Inflammatory macrophage (primary cell): ENCODE results near the gene FAM240A.

Experiments
- DNase-seq, 2 donors: peaks; one replicate each; pipeline ENCODE4 v3.0.0-alpha.2; 2020 to 2022

FAM240A gene

DNA sequence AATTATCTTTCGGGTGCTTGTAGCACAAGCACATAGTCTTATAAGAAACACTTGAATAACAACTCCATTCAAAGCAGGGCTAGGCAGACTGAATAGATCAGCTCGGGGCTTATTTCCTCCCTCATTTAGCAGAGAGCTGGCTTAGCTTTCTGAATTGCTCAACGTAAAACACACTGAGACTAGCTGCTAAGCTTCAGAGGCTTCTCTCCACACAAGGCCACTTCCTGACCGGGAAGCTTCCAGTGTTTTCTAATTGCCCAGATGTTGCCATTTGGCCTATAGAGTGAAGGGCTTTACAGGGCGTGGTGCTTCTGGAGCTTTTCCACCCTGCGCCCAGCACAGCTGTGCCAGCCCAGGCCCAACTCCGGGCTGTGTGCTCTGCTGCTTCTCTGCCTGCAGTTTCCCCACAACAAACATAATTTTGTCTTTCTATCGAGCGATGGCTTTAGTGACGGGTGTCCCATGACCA lies 16.6 kb downstream of the FAM240A start:
- no peak for DNase-seq

DNA sequence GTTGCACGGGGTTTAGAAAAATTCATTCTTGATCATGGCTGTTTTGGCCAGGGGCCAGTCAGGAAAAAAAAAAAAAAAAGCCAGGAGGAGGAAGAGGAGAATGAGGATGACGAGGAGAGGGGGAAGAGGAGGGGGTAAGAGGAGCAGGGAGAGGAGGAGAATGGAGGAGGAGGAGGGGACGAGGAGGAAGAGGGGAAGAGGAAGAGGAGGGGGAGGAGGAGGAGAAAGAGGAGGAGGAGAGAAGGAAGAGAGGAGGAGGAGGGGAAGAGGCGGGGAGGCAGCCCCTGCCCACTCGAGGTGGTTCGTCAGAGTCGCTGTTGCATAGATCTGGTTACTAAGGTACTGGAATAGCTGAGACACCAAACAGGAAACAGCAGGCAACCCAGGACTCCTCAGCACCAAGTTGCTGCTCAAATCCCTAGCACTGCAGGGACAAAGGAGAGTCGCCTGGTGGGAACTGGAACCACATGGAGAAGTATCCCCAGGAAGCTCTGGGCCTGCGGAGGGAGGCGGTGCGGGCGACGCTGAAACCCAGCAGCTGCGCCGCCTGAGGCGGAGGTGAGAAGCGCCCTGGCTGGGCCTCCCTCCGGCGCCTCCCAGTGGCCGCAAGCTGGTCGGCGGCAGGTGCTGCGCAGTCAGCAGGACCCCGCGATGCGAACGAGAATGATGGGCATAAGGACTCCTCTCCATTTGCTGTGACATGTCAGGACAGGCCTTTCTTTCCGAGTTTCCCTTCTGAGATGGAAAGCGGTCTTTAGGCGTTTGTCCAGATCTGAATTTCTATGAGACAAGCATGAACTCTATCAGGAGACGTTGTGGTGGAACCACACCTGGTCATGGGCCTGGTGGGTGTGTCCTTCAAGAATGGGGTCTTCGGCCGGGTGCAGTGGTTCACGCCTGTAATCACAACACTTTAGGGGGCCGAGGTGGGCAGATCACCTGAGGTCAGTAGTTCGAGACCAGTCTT lies 17.5 kb downstream of the FAM240A start:
- peak; percentile 63 to 75 for DNase-seq

DNA sequence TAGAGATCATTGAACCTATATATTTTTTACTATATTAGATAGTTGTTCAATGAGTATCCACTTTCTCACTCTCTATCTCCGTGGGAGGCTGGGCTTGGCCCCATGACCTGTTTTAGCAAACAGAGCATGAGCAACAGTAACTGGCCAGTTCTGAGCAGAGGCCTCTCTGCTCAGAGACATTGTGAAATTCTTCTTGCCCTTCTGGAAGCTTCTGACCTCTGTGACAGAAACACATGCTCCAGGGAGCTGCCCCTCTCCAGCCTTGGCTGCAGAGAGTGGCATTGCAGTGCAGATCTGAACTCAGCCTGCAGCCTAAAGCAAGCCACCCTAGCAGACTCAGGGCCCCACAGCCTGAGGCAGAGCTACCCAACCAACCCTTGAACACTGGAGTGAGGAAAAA lies 20.5 kb downstream of the FAM240A start:
- peak; percentile 64 to 75 for DNase-seq

DNA sequence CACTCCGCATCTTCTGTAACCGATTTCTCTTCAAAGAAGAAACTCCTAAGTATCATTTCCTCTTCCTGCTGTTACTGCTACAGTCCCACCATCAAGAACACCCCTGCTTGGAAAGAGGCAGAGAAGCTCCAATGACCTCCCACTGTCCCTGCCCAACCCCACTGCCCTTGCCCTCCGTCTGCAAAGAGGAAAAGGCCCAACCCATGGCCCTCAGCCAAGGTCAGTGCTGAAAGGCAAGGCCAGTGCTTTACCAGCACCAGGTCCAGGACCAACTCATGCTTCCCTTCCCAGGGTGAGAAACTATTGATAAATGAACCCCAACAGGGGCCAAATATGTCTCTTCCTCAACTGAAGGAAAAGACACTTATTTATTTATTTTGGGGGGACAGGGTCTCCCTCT lies 22.5 kb downstream of the FAM240A start:
- no peak for DNase-seq

DNA sequence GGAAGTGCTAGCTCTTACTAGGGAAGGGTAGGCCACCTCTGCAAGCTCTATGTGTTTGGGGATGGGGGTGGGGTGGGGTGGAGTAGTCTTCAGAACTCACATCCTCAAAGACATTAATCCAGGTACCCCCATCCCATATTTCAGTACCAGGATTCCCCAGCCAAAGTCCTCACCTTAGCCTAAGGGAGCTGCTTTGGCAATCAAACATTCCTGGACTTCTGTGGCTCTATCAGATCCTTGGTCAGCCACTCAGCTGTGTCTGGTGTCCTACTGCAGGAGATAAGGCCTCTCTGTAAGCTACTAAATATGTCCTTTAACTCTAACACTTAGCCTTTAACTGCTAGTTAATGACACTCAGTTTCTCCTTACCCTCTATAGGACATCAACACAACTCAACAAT lies 26.9 kb downstream of the FAM240A start:
- DNase-seq, result no peak

DNA sequence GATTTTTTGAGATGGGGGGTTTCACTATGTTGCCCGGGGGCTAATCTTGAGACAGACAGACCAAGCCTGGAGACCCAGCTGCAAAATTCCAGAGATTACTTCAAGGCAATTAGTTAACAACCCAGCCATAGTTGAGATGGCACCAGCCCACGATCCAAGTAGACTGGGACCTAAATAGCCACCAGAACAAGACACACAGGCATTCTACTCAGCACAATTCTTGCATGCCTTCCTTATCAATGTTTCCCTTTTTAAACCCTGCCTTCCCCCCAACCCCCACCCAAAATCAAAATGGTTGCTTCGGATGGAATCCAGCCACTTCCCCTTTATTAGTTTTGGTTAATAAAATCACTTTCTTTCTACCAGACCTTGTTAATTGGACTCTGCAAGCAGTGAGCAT lies 28.6 kb downstream of the FAM240A start:
- no peak for DNase-seq

DNA sequence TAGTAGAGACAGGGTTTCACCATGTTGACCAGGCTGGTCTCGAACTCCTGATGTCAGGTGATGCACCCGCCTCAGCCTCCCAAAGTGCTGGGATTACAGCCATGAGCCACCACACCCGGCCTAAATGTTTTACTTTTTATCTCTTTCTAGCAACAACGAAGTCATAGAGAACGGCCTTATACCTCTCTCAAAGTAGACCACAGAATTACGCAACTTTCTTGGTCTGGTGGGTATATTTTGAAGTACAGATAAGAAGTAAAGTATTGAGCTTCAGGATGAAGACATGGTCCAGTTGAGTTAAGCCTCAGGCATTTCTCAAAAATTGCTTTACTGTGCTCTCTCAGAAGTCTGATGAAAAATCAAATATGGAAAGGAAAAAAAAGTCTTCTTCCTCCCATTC lies 30.6 kb downstream of the FAM240A start:
- no peak for DNase-seq

DNA sequence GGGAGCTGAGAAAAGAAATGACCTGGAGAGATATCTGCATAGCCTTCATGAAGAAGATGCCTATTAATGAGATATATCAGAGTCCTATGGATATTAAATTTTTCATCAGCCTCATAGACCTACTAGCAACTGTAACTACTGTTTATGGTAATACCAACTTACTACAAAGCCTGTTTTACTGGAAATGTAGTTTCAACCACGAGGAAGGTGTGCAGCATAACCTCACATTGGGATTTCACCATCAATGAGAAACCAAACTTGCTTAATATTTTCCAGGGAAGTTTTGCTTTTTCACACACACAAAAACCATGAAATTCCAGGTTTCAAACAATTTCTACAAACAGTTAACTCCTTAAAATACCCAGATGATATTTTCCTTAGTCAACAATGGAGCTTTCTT lies 31.4 kb downstream of the FAM240A start:
- DNase-seq, result no peak

DNA sequence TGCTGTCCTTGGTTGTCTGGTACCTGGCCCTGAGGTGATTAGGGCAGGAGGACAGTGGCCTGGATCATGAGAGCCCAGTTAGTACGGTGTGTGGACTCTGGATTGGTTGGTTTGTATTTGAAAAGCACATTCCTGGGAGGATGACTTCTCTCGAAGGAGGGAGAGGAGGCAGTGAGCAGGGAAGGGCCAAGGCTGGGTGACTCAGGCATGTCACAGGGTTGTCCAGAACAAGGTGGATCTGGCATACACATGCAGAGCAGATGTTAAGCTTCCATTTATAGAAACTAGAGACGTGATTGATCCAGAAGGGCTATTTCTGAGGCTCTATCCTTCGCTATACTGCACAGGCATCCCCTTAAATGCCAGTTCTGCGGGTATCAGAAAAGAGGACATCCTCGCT lies 34.4 kb downstream of the FAM240A start:
- DNase-seq, result no peak

DNA sequence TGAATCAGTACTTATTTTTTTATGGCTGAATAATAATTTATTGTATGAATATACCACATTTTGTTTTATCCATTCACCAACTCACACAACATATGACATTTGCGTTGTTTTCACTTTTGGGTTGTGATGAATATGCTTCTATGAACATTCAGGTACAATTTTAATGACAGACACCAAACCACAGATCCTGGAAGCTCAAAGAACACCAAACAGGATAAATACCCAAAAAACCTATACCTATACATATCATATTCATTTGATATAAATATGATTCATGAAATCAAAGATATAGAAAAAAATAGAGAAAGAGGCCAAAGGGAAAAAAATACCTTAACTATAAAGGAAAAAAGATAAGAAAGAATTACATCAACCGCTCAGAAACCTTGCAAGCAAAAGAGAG lies 35.8 kb downstream of the FAM240A start:
- DNase-seq, result no peak

DNA sequence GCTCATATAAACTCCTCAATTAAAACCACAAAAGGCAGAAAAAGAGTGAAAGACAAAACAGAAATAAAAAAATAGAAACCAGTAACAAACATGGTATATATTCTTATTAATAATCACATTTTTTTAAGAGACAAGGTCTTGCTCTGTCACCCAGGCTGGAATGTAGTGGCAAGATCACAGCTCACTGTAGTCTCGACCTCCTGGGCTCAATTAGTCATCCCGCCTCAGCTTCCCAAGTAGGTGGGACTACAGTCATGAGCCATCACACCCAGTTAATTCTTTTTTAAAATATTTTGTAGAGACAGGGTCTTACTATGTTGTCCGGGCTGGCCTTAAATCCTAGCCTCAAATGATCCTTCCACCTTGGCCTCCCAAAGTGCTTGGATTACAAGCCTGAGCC lies 37.1 kb downstream of the FAM240A start:
- DNase-seq, result no peak

DNA sequence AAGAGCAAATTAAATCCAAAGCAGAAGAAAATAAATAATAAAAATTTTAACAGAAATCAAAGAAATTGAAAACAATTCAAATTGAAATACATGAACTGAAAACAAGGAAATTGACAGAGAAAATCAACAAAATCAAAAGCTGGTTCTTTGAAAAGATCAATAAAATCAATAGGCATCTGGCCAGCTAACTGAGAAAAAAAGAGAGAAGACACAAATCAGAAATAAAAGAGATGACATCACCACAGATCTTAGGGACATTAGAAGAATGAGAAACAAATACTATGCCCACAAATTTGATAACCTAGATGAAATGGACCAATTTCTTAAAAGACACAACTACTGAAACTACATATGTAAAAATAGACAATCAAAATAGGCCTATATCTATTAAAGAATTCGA lies 38.8 kb downstream of the FAM240A start:
- DNase-seq, result no peak

DNA sequence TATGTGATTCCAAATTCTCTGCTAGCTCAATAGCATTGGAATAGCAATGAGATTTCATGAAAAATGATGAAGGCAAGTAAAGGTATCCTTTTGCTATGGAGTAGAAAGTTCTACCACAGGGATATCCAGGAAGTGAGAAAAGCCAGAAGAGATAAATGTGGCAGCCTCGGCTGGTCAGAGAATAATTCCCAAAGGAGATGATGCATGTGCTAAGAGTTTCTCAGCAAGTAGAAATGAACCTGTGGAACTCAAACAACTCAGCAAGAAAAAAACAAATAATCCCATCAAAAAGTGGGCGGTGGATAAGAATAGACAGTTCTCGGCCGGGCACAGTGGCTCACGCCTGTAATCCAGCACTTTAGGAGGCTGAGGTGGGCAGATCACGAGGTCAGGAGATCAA lies 42.9 kb downstream of the FAM240A start:
- DNase-seq, result no peak

DNA sequence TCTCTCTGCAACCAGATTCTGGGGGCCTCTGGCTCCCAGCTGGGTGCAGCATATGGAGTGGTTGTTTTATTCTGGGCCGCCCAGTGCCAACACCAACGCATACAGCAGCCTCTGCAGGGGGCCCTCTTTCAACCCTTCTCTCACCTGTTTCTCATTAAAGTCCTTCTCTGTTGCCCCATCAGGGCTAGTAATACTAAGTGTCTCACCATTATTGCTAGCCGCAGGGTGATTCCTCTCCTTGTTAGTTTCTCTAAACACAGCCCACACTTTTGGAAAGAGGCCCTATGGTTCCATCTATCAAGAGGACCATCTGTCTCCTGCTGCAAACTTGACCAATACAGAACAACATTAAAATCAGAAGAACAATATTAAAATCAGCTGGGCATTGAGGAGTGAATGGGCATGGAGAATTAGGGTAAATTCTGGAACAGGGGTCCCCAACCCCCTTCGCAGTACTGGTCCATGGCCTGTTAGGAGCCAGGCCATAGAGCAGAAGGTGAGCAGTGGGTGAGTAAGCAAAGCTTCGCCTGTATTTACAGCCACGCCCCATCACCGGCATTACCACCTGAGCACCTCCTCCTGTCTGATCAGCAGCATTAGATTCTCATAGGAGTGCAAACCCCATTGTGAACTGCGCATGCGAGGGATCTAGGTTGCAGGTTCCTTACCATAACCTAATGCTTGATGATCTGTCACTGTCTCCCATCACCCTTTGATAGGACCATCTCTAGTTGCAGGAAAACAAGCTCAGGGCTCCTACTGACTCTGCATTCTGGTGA lies 44.6 kb downstream of the FAM240A start:
- DNase-seq, result no peak

DNA sequence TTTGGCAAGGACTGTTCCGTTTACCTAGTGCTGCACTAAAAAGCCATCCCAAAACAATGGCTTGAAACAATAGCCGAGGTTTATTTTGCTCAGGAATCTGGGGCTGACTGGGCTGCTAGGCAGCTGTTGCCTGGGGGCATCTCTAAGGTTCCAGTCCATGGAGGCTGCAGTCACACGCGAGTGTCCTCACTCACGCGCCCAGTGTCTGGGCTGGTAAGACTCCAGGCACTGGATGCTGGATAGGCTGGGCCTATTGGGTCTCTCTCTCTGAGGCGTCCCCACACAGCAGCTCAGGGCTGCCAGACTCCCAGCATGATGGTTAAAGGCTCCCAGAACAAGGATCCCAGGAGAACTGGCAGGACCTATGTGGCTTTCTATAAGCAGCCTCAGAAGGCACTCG lies 47.0 kb downstream of the FAM240A start:
- DNase-seq, result no peak

DNA sequence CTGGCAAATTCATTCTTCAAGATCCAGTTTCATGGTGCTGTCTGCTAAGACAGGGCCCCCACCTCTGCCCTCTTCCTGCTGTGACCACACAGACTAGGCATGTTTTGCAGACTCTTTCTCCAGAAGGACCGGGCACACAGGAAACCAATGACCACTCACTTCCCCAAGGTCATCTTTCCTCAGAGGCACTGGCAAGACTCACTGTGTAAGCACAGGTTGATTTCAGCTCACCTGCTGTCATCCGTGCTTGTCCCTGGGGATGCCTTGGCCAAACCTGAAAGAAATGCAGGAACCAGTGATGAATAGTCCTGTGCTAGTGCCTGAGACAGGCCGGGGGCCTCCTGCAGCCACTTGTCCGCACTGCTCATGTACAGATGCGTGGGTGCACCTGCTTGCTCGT lies 47.7 kb downstream of the FAM240A start:
- no peak for DNase-seq

DNA sequence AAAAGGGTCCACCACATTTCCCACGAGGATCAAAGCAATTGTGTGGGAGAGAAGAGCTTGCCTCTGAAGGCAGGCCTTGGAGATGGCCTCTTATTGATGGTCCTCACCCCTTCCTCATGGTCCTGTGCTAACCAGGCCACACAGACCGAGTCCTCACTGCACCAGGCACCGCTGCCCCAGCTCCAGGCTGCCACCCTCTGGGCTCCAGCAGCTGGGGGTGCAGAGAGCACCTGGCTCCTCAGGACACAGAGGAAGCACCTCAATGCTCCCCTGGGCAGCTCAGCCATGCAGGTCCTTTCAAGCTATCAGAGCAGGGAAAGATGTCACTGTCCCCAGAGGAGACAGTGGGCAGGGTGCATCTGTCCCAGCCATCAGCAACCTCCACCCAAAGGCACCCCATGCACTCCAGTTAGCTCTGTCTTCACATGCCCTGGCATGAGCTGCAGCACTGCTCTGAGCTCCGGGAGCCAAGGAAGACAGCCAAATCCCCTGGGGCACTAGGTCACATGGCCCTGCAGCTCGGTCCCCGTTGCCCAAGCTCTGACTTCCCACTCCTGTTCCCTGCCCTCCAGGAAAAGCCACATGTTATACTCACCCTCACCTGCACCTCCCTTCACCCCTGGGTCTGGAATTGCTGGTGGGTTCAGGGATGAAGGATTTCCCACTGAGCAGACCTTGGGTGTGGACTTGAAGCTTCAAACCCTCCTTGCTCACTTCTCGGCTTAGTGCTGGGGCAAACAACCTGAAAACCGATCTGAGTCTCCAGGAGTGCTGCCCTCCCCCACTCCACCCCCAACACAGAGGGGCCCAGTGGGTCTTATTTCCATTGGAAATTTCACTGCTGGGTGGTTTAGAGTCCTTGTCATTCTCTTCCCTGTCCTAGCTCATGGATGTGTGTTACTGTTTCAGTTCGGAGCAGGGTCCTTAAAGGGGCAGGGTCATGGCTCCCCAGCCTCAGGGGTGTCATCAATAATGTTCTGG lies 48.5 kb downstream of the FAM240A start:
- DNase-seq, result no peak

DNA sequence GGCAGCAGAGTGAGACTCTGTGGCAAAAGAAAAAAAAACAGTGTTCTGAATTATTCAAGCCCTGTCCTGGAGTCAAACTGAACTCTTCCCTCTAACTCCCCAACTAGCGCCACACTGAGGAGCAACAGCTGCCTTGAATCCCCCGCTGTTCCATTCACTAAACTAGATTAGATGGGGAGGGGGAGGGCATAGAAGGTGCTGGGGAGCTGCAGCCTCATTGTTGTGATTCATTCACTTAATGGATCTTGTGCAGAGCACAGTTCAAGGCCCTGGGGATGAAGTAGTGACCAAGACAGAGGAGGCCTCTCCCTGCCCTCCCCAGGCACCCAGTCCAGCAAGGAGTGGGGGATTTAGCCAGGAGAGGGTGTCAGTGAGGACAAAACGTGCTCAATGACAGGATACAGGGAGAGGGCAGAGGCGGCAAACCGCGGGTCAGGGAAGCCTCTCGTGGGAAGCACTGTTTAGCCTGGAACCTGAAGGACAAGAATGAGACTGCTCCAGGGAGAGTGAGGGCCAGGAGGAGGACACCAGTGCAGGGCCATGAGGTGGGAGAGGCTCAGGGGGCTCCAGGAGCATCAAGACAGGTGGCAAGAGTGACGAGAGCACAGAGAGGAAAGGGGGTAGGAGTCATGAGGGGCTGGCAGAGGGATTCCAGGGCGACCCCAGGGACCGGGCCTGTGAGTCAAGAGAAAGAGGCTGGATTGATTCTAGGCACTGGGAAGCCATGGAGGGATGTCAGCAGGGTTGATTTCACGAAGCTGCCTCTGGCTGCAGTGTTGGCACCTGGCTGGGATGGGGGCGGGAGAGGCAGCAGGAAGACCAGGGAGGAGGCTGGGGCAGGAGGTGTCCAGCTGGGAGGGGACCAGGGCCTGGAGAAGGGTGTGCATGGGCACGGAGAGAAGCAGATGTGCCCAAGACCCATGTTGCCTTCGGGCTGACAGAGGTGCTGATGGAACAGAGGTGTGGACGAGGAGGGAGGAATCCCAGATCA lies 49.7 kb downstream of the FAM240A start:
- DNase-seq, result no peak

DNA sequence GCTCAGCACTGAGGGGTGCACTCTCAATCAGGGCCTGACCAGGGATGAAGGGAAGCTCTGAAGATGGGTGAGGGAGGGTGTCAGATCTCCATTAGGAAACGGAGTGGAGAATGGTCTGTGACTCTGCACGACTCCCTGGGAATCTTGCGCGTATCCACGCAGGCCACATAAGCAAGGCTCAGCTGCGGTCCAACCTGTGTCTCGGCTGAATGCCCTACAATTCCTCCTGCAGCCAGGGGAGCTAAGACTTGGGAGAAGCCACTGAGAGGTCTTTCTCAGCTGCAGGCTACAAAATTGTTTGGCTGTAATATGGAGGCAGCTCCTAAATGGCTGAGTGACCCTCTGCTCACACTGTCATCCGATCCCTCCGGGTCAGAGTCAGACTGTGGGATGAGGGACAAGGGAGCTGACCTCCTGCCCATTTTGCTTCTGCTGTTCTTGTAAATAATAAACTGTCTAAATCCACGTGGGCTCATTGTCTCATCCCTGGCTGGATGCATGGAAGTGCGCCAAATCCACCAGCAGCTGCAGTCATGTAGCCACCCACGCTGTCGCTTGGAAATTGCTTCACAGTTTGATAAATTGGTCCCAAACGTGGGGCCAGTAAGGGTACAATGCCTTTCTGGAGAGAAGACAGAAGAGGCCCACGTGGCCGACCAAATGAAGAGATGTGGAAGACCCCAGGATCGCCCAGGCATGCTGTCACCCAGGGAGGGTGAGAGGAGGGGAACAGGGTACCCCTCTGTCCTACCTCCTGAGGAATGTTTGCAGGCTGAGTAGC lies 50.6 kb downstream of the FAM240A start:
- DNase-seq, result no peak

DNA sequence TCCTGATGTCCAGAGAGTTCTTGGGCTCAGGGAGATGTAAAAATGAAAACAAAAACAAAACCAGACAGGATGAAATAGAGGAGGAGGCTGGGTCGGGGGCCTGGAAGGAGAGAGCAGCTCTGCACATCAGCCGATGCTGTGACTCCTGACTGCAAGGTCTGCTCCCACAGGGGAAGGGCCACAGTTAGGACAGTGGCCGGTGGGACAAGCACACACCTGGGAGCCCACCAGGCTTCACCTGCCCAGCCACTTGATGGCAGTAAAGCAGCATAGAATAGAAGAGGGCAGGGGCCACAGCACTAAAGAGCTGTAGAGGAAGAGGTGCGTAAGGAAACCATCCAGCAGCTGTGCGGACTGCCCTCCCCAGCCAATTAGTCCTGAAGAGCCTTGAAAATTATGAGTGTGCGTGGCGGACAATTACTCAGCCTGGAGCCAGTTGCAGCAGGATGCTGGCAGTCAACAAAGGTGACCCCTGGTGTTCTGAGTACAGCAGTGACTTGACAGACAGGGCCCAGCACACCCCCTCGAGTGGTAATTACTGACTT lies 51.3 kb downstream of the FAM240A start:
- no peak for DNase-seq
